GM18519 (cell line): ENCODE data around the gene PTGER3.

ENCODE experiments used
- ATAC-seq: cut with Tn5 transposase; IDR thresholded peaks from one replicate; pipeline ENCODE4 v1.9.1; 2021; ENCODE audit warnings: mild to moderate bottlenecking, moderate library complexity; ENCODE audit not compliant: unreplicated experiment, low FRiP score

PTGER3 gene

GRCh38 chr1:71047635-71048607 lies at the start of gene PTGER3:
TSS of gene PTGER3 (minus strand) at chr1:71047816. CDS start at chr1:71047577, 239 bp downstream.
- ATAC-seq, result no peak

DNA sequence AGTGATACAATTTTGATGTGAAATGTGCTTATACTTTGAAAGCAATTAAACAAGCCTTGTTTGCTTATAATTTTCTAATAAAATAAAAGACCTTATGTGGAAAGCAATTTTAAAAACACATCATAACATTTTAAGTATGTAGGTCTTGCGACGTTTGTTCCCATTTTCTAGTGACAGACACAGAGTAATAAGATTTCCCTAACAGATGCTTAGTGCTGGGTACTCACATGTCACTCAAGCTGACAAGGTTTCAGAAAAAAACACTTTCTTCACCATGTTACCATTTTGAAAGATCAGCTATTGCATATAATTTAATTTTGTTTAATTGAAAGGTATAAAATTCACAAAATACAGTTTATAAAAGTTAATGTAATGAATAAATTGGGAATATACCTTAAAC lies 47.3 kb upstream of the PTGER3 start:
- no peak for ATAC-seq

DNA sequence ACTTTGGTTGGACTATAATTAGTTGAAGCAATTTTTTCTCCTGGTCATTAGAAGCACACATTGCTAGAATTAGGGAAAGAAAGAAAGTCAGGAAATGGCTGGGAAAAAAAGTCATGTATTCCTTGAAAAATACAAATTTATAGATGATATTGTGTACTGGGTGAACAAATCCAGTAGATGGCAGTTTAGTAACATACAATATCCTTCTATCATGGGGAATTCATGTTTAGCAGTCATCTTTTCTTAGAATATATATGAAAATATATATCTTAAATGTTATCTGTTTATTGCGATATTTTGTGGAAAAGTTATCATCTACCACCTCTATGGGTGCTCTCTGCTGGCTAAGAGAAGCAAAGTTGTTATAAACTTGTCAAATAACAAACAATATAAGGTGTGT lies 46.3 kb upstream of the PTGER3 start:
- ATAC-seq, result no peak

- ATAC-seq, result no peak
These were observed 42.1 kb upstream of the PTGER3 start for GRCh38 chr1:71089536-71090270.

DNA sequence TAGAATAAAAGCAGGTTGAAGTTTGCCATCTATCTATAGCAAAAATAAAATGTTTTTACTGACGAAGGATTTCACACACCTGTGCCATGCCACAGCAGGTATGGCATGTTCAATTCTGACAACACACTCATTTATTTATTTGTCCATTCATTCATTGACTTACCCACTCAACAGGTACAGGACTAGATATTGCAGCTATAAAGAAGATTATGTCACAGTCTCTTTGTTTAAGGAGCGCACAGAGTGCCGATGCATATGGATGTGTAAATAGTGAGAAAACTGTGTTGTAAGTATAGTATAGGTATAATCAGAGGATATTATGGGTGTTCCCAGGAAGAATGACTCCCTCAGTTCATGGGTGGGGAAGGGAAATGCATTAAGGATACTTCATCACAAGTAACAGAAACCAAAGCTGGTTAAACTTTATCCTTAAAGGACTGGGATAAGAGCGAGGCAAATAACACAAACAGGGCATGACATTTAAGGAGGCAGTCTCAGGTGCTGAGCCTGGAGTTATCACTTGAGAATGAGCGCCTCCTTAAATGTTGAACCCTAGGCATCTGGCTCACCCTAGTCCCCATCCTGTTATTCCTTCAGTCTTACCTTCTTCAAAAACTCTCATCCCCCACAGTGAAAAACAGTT lies 41.1 kb upstream of the PTGER3 start:
- ATAC-seq, result no peak

DNA sequence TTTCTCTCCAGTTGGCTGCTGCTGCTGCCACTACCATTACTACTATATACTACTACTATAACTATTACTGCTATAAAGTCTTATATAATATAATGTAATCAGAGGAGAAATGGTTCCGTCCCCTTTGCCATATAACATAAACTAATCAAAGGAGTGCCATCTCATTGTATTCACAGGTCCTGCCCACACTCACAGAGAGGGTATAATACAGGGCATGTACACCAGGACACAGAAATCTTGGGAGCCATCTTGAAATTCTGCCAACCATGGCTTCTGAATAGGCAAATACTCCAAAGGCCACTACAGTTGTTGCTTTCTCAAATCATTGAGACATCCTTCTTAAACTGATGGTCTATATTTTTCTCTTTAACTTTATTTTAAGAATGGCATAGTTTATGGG lies 40.1 kb upstream of the PTGER3 start:
- no peak for ATAC-seq

- no peak for ATAC-seq
These were observed 39.4 kb upstream of the PTGER3 start for GRCh38 chr1:71087060-71087459.

DNA sequence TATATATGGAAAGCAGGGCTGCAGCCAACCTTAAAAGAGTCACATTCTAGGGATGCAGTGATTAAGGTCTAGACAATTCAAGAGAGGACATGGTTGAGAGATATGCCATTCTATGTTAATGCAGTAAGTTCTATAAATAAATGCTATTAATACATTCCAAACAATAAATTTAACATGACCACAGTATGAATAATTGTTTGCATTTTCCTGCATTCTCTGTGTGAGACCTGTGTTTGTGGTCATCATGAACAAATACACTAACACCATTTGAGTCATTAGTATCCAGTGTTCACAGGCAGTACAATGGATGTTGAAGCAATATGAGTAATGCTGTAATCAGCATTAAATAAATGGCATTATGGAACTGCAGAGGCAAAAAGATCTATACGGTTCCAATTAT lies 38.7 kb upstream of the PTGER3 start:
- ATAC-seq, result no peak

DNA sequence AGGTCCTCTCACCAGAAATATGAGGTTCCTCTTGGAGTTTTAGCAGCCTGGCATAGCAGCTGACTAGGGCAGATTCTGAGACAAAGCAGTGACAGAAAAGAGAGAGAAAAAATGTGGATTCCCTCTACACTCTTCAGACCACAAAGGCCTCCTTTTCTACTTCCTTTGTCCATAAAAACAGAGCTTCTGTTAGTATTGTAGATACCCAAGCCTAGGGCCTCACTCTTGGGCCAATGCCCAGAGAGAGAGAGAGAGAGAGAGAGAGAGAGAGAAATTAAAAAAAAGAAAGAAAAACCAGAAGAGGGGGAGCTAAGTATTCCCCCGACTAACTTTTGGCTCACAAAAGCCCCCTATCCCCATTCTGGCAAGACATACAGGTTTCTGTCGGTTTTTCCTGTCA lies 35.7 kb upstream of the PTGER3 start:
- ATAC-seq, result no peak

- no peak for ATAC-seq
These were observed 34.1 kb upstream of the PTGER3 start for GRCh38 chr1:71081697-71082080.

DNA sequence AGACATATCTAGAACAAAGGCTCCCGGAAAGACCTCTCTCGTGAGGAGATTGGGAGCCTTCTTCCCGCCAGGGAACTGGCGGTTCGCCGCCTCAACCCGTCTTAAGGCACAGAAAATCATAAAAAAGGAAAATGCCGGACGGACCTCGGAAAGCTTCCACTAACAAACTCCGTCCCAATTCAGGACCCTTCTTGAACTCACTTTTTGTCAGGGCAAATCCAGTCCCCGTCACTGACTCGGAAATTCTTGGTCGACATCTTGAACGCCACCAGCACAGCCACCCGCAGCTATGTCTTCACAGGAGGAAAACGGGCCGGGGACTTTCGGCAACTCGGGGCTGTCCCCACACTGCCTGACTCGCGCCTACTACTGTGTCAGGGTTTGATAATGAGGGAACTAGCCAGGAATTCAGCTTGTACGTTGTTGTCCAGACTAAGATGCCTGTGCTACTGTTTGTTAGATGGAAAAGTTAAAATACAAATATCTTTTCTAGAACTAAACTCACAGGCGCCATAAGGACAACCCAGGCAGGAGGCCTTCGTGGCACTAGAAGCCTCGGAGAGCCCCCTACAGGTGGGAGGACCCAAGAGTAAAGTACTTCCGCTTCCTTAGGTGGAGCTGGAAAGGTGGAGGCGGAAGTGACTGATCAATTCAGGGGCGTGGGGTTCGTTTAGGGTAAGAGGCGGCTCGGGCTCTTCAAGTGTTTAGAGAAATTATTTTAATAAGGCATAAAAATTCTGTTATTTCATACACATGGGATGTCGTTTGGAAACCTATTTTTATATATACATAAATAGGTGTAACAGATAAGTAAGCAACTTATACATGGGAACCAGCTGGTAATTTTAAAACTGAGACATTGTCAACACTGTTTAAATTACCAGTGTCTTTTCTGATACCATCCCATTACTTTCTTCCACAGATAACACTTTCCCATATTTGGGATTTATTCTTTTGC lies 33.4 kb upstream of the PTGER3 start, which contains the start of gene ZRANB2:
Gene ZRANB2, minus strand, starts transcription at position 297 of the 958 bp plus-strand sequence. Its CDS starts 40 bp downstream, at position 257.
- peak; percentile 99 for ATAC-seq

GRCh38 chr1:71080230-71080738 lies 32.7 kb upstream of the PTGER3 start:
- no peak for ATAC-seq

DNA sequence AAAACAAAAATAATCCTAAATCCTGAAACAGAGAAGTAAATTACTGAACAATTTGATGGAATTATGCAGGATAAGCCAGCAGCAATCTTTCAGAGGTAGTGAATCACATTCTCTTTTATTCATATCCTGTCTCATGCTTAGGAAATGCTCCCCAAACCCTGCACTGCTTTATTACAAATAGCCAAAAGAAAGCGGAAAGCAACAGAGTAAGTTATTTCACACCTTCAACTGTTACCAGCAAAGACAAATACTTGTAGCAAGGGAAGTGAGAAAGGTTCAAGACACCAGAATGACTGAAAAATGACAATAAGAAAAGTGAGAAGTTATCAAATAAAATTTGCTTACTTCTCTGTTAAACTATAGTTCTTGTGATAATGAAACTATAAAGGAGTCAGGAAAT lies 27.1 kb upstream of the PTGER3 start:
- ATAC-seq, result no peak

- no peak for ATAC-seq
These were observed 24.7 kb upstream of the PTGER3 start for GRCh38 chr1:71072273-71072672.

DNA sequence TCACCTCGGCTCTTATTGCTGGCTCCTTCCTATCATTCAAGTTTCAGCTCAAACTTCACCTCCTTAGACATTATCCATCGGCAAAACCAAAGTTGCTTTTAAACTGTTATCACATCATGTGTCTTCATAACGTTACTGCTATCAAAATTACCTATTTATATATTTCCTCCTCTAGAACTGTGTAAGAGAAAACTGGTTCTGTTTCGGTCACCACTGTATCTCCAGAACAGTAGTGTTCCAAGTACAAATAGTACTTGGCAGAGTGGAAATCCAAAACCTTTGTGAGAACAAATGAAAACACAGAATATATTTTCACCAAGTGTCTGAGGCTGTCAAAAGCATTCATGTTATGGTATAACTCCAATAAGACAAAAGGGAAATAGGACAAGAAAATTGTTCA lies 24.1 kb upstream of the PTGER3 start:
- no peak for ATAC-seq

- ATAC-seq, result peak; percentile 87
These were observed 21.0 kb upstream of the PTGER3 start for GRCh38 chr1:71068325-71069240.

- ATAC-seq, result no peak
These were observed 7.2 kb upstream of the PTGER3 start for GRCh38 chr1:71054791-71055190.

GRCh38 chr1:71054281-71054731 lies 6.7 kb upstream of the PTGER3 start:
- no peak for ATAC-seq

GRCh38 chr1:71053758-71054157 lies 6.1 kb upstream of the PTGER3 start:
- ATAC-seq, result no peak
